ENCODE results near the gene GAS2. TPM values are rescaled to one million over a fixed set of nuclear protein-coding genes. Genes with fewer than 3 reads are reported as not detected.

The GAS2 gene
- total and polyA plus RNA-seq, 9 of the 15 experiments (the other 6 are each of a cell fraction or from before 2014, with no cell fraction given), result 0.77 to 1.9 (median 1.1) TPM

DNA sequence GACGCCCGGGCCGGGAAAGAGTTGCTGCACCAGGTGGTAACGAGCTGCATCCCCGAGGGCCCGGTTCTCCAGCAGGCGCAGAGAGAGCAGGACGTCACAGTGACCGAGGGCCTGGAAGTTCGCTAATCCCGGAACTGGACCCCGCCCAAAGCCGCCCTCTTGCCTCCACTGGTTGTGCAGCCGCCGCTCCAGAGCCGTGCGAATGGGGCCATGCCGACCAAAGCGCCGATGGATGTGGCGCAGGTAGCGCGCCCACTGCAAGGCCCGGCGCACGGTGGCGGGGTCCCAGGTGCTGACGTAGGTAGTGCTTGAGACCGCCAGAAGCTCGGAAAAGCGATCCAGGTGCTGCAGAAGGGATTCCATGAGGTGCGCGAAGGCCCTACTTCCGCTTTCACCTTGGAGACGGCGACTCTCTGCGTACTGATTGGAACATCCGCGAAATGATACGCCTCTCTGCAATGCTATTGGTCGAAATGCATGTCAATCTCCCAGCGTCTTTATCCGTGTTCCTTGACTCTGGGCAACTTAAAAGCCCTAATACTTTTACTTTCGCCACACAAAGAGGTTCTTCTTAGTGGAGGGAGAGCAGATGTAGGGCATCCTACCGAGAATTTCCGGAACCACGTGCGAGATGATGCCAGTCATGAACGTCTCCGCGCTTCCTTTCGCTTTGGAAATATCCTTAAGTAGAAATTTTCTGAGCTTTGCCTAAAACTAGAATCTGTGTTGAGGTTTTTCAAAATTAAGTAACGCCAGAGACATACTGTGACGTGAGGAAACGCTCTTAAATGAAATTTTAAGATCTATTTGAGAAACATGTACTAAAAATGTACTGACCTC, 40.7 kb upstream of the GAS2 start, which contains the start of gene FANCF (continued):
- TF ChIP-seq NELFE (IDR thresholded peaks at IDR 0.05; ENCODE audit: insufficient read depth, insufficient read length), result no peak
- TF ChIP-seq SIX5 (IDR thresholded peaks at IDR 0.05; ENCODE audit: borderline replicate concordance in 1 of 2, insufficient read depth in 1 of 2, low read depth in 1 of 2, low read length in 2 of 2), result no peak
- TF ChIP-seq, protein P1, sequence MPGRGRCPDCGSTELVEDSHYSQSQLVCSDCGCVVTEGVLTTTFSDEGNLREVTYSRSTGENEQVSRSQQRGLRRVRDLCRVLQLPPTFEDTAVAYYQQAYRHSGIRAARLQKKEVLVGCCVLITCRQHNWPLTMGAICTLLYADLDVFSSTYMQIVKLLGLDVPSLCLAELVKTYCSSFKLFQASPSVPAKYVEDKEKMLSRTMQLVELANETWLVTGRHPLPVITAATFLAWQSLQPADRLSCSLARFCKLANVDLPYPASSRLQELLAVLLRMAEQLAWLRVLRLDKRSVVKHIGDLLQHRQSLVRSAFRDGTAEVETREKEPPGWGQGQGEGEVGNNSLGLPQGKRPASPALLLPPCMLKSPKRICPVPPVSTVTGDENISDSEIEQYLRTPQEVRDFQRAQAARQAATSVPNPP (IDR thresholded peaks at IDR 0.05; ENCODE audit: borderline replicate concordance, insufficient read depth, insufficient read length), result no peak
- no peak for TF ChIP-seq ZNF143 (CRISPR knock-in tag; IDR thresholded peaks at IDR 0.05)
- TF ChIP-seq CCAR2 (IDR thresholded peaks at IDR 0.05; ENCODE audit: low read depth, low read length), result no peak
- TF ChIP-seq, protein P2, sequence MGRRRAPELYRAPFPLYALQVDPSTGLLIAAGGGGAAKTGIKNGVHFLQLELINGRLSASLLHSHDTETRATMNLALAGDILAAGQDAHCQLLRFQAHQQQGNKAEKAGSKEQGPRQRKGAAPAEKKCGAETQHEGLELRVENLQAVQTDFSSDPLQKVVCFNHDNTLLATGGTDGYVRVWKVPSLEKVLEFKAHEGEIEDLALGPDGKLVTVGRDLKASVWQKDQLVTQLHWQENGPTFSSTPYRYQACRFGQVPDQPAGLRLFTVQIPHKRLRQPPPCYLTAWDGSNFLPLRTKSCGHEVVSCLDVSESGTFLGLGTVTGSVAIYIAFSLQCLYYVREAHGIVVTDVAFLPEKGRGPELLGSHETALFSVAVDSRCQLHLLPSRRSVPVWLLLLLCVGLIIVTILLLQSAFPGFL (CRISPR knock-in tag; IDR thresholded peaks at IDR 0.05), result no peak
- no peak for TF ChIP-seq SAFB (IDR thresholded peaks at IDR 0.05; ENCODE audit: borderline replicate concordance, low read depth, low read length)
- TF ChIP-seq TOE1 (IDR thresholded peaks at IDR 0.05; ENCODE audit: borderline replicate concordance), result no peak
- no peak for TF ChIP-seq TOE1 (CRISPR knock-in tag; IDR thresholded peaks at IDR 0.05; ENCODE audit: borderline replicate concordance, low read depth)
- TF ChIP-seq KAT7 (CRISPR knock-in tag; IDR thresholded peaks at IDR 0.05; ENCODE audit: borderline replicate concordance), result peak; percentile 17; the same call in 1 of the 2 replicates
- TF ChIP-seq TBL1XR1 (IDR thresholded peaks at IDR 0.05; ENCODE audit: low read length in 2 of 2), result peak in 1 of 2 experiments; percentile 21; a peak in 1 of 4 replicates
- no peak for TF ChIP-seq ZNF134 (CRISPR knock-in tag; conservative IDR thresholded peaks at IDR 0.05)
- TF ChIP-seq, protein P3, sequence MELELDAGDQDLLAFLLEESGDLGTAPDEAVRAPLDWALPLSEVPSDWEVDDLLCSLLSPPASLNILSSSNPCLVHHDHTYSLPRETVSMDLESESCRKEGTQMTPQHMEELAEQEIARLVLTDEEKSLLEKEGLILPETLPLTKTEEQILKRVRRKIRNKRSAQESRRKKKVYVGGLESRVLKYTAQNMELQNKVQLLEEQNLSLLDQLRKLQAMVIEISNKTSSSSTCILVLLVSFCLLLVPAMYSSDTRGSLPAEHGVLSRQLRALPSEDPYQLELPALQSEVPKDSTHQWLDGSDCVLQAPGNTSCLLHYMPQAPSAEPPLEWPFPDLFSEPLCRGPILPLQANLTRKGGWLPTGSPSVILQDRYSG (tag; conservative IDR thresholded peaks at IDR 0.05; ENCODE audit: low read depth), result no peak
- TF ChIP-seq ZNF707 (CRISPR knock-in tag; conservative IDR thresholded peaks at IDR 0.05), result no peak
- peak; percentile 57 for TF ChIP-seq KDM5B (IDR thresholded peaks at IDR 0.05; ENCODE audit: insufficient replicate concordance, low read depth, low read length)
- peak; percentile 90 for TF ChIP-seq RBFOX2 (IDR thresholded peaks at IDR 0.05; ENCODE audit: low read depth, low read length)
- TF ChIP-seq, protein P4, sequence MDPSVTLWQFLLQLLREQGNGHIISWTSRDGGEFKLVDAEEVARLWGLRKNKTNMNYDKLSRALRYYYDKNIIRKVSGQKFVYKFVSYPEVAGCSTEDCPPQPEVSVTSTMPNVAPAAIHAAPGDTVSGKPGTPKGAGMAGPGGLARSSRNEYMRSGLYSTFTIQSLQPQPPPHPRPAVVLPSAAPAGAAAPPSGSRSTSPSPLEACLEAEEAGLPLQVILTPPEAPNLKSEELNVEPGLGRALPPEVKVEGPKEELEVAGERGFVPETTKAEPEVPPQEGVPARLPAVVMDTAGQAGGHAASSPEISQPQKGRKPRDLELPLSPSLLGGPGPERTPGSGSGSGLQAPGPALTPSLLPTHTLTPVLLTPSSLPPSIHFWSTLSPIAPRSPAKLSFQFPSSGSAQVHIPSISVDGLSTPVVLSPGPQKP (CRISPR knock-in tag; IDR thresholded peaks at IDR 0.05), result no peak
- TF ChIP-seq, protein P5, sequence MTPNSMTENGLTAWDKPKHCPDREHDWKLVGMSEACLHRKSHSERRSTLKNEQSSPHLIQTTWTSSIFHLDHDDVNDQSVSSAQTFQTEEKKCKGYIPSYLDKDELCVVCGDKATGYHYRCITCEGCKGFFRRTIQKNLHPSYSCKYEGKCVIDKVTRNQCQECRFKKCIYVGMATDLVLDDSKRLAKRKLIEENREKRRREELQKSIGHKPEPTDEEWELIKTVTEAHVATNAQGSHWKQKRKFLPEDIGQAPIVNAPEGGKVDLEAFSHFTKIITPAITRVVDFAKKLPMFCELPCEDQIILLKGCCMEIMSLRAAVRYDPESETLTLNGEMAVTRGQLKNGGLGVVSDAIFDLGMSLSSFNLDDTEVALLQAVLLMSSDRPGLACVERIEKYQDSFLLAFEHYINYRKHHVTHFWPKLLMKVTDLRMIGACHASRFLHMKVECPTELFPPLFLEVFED (CRISPR knock-in tag; conservative IDR thresholded peaks at IDR 0.05), result no peak

Measured in K562 (cell line).